NCI-H2107 (cell line): ENCODE results near the gene GATC.
"Not testable (repeated sequence)": the region's sequence is repeated elsewhere in the genome, so short reads cannot be mapped to it uniquely, and the experiment has no call there.

ENCODE experiments used
- DNase-seq: peaks from one replicate; lab custom pipeline; 2025; lab: John Stamatoyannopoulos, UW

Gene GATC

DNA sequence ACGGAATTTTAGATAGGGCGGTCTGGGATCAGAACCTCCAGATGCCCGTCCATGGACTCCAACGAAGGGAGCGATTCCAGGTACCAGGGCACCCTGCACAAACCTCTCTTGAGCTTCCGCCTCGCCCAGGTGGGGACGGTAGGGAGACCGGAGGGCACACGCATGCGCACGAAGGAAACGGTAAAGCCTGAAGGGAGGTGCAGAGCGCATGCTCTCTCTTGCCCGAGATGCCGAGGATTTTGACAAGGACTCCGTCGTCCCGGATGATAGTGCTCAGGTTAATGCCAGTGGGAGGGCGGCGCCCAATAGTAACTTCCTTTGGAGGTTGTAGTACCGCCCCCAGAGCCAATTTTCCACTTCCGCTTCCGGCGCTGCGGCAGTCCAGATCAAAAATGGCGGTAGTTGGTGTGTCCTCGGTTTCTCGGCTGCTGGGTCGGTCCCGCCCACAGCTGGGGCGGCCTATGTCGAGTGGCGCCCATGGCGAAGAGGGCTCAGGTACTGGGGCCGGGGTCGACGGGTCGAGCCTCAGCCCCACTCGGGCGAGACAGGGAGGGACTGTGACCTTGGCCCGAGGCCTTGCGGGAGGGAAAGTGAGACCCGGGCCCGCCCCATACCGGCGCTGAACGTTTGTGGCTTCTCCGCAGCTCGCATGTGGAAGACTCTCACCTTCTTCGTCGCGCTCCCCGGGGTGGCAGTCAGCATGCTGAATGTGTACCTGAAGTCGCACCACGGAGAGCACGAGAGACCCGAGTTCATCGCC lies 8.3 kb upstream of the GATC start, which contains the start of gene COX6A1:
COX6A1 (plus strand) TSS at position 379 of the 760 bp plus-strand sequence; CDS start at position 393, 14 bp downstream.
- peak; percentile 99 for DNase-seq

DNA sequence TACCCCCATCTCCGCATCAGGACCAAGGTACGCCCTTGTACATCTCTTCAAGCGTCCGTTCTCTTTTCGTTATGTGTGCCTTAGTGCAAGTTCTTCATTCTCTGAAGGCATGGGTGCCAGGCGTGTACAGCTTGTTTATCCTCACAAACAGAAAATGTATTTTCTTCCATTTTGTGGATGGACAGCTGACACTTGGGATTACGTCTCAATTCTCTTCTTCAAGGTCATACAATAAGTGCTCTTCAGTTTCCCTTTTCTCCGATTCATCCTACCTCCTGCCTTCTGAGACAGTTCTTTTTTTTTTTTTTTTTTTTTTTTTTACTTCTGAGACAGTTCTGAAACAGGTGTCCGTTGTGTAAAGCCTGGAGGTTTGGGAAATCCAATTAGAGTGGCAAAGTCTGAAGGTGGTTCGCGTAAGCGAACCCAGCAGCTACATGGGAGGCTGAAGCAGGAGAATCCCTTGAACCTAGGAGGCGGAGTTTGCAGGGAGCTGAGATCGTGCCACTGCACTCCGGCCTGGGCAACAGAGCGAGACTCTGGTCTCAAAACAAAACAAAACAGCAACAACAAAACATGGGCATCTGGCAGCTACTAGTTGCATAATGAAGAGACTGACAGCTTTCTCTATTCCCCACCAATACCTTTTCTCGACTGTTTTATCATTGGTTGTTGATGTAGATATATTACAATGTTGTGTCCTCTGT lies 7.6 kb upstream of the GATC start:
- no peak for DNase-seq

DNA sequence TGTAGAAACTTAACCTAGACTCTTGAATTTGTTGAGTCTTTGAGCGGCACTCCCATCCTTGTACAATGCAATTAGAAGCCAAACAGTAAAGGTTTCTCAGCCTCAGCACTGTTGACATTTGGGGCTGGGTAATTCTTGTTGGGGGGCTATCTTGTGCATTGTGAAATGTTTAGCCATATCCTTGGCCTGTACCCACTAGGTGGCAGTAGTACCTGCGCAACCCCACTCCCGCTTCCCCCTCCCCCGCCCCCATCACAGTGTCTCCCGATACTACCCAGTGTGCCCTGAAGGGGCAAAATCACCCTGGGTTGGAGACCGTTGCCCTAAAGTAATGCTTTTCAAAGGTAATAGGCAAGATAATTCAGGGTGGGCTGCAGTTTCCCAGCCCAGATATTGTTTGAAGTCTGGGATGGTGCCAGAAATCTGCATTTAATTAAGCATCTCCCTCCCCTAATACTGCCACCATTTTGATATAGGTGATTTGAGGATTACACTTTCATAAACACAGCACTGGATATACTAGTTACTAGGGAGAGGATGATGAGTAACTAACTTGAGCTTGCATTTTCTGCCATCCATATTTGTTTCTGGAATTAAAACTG lies 6.5 kb upstream of the GATC start:
- DNase-seq = peak; percentile 30

DNA sequence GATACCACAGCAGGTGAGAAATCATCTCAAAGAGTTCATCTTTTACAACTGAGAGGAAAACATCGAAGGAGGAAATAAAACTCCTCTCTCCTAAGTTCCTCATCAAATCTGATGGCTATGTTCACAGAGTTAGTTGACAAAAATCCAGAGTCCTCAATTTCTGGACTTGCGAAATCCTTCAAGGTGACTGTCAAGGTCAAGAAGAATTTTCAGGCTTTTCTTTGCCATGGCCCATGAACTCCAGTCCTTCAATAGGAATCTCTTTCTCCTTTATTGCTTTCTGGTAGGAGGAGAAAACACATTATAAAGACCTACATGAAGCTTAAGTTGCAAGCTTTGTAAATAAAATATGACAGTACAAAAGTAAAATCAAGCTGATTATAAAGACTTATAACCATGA lies 1.6 kb upstream of the GATC start:
- DNase-seq = no peak

DNA sequence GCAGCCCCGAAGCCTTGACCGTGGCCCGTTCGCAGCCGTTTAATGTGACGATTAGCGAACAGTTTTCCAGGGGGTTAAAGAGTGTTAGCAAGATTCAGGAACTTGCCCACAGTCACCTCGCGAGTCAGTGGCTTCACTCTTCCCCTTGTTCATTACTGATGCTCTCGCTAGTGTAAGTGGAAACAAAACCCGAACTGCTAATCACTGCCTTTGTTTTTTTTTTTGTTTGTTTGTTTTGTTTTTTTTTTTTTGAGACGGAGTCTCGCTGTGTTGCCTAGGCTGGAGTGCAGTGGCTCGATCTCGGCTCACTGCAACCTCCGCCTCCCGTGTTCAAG lies 567 bp downstream of the GATC start:
- not testable (repeated sequence) for DNase-seq

DNA sequence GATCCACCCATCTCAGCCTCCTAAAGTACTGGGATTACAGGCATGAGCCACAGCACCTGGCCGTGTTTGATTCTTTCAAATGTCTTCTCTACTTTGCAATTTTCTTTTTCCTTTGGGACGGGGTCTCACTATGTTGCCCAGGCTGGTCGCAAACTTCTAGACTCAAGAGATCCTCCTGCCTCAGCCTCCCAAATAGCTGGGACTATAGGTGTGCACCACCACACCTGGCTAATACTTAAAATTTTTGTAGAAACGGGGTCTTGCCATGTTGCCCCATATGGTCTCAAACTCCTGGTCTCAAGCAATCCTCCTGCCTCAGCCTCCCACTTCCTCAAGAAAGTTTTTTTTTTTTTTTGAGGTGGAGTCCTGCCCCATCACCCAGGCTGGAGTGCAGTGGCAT lies 1.7 kb downstream of the GATC start:
- no peak for DNase-seq

DNA sequence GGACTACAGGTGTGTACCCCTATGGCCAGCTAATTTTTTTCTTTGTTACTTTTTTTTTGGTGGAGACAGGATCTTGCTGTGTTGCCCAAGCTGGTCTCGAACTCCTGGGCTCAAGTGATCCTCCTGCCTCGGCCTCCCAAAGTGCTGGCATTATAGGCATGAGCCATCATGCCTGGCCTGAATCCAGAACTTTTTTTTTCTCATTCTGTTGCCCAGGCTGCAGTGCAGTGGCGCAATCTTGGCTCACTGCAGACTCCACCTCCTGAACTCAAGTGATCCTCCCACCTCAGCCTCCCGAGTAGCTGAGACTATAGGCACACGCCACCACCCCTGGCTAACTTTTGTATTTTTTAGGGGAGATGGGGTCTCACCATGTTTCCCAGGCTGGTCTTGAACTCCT lies 6.3 kb downstream of the GATC start:
- DNase-seq = not testable (repeated sequence)

DNA sequence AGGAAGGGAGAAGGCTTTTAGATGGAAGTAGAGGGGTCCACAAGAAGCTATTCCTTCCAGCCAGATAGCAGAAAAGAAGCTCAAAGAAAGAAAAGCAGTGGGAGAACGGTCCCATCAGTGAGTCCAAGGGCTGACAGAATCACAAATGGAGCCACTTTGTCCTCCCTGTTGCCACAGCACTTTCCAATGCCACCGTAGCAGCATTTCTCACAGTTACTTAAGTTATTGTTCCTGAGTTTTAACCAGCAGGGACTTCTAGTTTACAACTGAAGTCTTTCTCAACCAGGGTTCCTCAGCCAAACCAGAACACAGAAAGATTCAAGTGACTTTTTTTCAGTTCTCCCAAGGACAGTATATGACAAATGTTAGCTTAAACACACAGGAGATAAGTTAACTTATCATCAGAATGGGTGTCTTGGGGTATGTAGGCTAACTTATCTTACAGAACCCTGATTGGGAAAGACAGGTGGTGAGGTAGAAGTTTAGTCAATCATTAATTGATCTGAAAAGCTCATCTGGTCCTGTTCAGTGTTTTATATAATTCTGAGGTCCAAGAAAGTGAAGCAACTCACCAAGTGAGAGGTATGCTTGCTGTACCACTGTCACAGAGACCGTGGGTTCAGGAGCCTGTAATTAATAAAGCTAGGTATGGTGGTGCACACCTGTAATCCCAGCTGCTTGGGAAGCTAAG lies 7.0 kb downstream of the GATC start:
- no peak for DNase-seq

DNA sequence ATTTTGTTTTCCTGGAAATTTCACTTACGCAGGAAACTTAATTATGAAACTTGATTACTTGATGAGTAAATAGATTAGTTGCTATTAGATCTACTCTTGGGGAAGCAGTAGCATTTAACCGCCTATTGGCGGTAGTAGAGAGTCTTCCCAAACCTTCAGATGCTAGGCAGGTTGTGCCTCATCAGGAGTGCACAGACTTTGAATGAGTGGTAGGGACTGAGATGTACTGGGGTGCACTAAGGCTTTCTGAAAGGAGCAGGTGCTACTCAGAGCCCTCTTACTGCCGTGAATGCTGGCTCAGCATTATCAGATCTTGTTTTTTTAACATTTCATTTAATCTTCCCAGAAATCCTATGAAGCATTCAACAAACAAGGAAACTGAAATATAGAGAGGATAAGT lies 7.7 kb downstream of the GATC start:
- no peak for DNase-seq

DNA sequence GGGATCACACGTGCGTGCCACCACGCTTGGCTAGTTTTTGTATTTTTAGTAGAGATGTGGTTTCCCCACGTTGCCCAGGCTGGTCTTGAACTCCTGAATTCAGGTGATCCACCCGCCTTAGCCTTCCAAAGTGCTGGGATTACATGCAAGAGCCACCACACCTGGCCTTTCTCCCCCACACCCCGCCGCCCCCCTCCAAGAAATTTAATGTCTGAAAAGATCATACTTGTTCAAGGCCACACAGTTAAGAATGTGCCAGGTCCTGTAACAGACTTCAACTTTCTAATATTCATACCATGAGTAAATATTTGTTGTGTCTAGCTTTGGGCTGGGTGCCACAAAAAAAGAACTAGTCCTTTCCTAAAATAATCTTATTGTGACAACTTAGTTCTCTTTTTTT lies 9.1 kb downstream of the GATC start:
- no peak for DNase-seq

DNA sequence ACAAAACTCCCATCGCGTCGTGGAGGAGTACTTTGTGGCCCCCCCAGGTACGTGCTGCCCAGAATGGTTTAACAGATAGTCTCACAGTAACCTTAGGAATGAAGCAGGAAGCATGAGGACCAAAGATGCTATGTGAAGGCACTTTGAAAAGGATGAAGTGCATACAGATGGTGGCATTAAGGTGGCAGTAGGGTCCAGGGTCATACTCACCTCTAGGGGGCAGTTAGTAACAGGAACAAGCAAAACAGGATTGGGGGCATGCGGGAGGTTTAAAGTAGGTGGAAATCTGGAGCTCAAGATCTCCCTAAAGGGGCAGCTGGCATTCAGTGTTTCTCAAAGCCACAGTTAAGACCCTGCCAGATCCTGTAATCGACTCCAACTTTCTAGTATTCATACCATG lies 10.9 kb downstream of the GATC start:
- DNase-seq = no peak

DNA sequence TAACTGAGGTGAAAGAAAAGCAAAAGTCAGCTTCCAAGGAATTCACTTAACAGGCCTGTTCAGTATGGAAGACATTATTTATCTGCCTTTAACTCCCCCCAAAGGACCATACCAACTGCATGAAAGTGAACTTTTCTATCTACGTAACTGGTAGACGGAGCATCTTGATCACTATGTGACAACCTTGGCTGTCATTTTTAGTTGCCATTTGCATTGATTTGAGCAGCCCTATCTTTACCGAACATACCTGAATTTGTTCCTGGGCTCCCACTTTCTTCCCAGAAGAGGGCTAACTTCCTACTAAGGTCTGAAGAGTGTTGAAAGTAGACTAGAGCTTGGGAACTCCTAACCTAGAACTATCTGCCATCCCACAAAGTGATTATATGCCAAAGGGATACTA lies 13.9 kb downstream of the GATC start:
- no peak for DNase-seq

DNA sequence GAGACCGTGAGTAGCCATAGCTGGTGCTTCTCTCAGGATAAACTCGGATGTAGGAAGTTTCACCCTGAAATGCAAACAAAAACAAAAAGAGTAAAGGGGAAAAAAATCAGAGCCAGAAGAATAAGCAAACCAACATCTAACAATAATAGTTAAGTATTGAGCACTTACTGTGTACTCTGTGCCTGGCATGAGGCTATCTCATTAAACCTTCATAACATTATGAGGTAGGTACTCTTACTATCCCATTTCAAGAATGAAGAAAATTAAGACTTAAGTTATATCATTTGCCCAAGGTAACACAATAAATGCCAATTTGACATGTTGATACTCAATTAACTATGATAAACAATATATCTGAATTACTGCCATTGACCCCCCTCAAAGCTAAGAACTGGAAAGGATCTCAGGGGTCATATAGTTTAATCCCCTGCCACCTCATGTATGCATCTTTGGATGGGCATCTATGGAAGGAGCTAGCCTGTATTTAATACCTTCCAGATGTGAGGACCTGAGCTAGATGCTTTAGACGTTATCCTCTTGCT lies 15.9 kb downstream of the GATC start:
- no peak for DNase-seq

DNA sequence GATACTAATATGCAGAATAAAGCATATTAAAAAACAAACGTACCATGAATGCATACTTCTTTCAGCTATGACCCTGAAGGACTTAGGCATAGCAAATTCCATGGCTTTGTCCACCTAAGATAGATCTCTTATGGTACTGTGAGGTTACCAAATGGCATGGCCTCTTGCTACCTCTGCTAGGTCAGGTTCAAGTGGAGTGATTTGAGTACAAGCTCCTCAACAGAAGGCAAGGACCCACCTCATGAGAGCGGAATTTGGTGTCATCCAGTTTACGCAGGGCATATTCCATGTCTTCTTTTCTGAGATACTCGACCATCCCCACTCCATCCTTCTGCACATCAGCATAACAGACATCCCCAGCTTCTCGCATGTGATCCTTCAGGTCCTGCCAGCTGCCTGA lies 17.5 kb downstream of the GATC start:
- no peak for DNase-seq

DNA sequence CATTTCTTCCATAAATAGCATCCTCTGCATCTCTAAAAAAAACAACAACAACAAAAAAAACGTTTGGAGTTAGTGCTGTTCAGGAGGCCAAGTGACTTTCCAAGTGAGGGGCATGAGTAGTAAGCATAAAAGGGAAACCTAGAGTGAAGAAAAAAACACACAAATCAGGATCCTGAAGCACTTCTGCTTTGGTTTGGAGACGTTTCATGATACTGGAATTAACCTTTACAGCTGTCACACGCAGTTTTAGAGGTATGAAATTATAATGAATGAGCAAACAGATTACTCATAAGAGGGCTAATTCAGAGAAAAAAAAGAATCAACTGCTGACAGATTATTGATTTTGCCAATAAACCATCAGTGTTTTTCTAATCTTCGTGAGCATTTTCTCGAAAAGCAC lies 19.5 kb downstream of the GATC start:
- DNase-seq = no peak

DNA sequence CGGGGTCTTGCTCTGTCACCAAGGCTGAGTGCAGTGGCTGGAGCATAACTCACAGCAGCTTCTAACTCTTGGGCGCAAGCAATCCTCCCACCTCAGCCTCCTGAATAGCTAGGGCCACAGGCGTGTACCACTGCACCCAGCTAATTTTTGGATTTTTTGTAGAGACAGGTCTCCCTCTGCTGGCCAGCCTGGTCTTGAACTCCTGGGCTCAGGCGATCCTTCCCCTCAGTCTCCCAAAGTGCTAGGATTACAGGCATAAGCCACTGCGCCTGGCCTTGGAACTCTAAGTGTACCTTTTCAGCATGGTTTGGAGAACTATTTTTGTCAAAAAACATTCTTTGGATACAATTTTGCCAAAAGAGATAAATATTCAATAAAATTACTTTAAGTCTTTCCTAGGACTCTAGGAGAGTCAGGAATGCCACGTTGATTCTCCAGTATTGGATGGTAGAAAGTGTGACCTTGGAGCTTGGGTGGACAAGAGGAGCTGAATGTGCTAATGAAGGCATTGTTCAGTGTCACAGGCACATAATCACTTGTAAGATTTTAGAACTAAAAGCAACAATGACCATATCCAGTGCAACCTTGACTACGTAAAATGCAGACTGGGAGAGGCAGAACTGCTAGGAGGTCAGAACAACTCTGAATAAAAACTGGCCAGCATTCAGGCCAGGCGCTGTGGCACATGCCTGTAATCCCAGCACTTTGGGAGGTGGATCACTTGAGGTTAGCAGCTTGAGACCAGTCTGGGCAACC lies 20.5 kb downstream of the GATC start:
- DNase-seq = no peak

DNA sequence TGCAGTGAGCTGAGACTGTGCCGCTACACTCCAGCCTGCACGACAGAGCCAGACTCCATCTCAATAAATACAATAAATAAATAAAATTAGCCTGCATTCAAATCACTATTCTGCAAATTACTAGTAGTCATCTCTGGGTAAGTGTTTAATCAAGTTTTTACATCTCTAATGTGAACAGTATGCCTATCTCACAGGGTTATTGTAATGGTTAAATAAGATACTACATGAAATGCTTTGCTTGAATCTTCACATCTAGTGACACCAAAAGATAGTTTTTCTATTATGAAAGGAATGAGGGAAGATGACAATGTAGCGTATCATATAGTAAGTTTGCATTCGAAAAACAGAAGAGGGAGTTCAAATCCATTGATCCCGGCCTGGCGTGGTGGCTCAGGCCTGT lies 21.2 kb downstream of the GATC start:
- no peak for DNase-seq

DNA sequence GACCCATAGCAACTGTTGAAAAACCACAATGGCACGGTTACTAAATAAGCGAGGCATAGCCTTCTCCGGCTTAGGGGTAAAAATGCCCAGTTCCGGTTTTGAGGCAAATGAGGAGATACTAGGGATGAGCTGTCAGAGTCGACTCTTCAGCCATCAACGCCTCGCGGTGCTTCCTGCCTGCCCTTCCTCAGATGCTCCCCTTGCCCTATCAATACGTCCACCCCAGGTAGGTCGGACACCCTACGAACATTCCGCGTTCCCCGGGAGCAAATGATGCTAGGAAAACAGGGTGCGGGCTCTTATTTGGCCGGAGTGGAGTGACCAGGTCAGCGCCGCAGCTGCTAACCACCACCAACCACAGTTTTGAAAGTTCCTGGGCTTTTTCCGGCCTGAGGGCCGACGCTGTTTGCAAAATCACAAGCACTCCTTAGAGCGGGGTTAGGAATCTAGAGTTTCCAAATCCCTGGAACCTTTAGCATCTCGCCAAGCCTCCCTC lies 22.1 kb downstream of the GATC start:
- no peak for DNase-seq

DNA sequence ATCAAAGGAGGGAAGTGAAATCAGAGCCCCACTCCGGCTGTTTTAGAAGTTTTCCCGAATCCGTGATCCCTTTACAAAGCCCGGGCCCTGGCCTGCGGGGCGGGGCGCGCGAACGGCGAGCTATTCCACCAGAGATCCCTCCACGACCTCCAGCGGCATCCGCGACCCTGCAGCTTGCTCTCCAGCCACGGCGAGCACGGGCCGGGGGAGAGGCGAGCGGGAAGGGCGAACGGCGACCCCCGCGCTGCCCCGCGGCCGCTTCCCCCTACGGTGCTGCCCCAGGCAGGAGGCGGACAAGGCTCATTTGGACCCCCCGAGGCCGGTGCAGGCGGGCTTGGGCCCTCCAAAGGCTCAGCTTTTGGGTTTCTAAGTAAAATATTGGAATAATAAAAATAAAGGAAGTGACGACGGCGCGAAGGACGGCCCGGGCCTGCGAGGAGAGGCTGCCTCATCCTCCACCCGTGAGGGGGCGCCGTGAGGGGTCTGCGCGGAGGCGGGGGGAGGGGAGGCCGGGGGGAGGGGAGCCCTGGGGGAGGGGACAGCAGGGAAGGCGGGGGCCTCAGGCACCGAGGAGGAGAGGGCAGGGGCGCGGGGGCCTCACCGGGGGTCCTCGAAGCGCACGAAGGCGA lies 22.7 kb downstream of the GATC start:
- DNase-seq = no peak

DNA sequence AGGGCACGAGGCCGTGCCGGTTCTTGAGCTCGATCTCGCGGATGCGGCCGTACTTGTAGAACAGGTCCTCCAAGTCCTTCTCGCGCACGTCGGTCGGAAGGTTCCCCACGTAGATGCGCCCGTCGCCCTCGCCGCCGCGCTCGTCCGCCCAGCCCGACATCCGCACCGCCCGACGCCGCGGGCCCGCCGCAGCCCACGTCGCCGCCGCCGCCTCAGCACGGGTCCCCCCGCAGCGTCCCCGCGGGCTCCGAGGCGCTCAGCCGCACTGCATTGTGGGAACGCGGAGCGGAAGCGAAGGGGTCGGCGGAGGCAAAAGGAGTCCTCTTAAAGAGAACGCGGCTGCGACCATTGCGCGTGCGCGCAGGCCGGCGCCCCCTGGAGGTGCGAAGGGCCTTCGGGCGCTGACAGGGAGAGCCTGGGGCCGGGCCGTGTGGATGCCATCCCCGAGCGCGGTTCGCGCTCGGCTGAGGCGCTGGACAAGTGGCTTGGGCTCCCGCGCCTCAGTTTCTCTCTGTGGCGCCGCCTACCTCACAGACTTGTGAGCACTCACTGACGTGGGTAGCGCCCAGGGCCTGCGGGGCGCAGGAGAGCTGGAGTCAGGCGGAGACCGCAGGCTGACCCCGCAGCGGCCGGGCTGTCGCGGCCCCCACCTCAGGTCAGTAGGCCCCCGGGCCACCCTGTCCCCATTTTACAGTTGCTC lies 23.4 kb downstream of the GATC start, which contains the start of gene SRSF9:
SRSF9 (minus strand) TSS at position 299 of the 700 bp plus-strand sequence; CDS start at position 160, 139 bp downstream.
- DNase-seq = peak; percentile 94
